C4-2B (cell line): ENCODE data around the gene OR6Q1.

ENCODE experiments used
- ZFX ChIP-seq: fragments of 450-650 bp; IDR thresholded peaks from 2 replicates; pipeline ENCODE4 v1.6.1; 2017
- TF ChIP-seq, protein P1 (sequence below): fragments of 450-650 bp; conservative IDR thresholded peaks from 2 replicates; pipeline ENCODE4 v1.5.1; 2017; ENCODE audit warnings: mild to moderate bottlenecking

DNA sequence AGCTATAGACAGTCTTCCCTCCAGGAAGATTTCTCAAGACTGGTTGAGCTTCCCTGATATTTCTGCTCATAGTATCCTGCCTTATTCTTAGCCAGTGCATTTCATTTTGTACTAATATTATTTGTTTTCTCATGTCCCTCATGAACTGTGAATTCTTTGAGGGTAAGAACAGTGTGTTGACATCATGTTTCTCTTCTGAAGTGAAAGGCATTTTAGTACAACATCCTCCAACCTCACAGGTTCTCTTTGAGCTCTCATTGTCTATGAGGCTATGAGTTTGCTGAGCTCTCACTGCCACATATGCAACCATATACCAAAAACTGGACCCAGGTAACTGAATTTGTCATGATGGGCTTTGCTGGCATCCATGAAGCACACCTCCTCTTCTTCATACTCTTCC is at the start of gene OR6Q1:
- TF ChIP-seq, protein P1, sequence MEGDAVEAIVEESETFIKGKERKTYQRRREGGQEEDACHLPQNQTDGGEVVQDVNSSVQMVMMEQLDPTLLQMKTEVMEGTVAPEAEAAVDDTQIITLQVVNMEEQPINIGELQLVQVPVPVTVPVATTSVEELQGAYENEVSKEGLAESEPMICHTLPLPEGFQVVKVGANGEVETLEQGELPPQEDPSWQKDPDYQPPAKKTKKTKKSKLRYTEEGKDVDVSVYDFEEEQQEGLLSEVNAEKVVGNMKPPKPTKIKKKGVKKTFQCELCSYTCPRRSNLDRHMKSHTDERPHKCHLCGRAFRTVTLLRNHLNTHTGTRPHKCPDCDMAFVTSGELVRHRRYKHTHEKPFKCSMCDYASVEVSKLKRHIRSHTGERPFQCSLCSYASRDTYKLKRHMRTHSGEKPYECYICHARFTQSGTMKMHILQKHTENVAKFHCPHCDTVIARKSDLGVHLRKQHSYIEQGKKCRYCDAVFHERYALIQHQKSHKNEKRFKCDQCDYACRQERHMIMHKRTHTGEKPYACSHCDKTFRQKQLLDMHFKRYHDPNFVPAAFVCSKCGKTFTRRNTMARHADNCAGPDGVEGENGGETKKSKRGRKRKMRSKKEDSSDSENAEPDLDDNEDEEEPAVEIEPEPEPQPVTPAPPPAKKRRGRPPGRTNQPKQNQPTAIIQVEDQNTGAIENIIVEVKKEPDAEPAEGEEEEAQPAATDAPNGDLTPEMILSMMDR, result no peak
- TF ChIP-seq ZFX, result no peak
